HG03457 (cell line): ENCODE results near the gene SEC16A.

Source experiments
- ATAC-seq: cut with Tn5 transposase; IDR thresholded peaks from one replicate; pipeline ENCODE4 v1.9.1; 2021; ENCODE audit warnings: moderate number of reproducible peaks; ENCODE audit not compliant: unreplicated experiment

SEC16A gene

DNA sequence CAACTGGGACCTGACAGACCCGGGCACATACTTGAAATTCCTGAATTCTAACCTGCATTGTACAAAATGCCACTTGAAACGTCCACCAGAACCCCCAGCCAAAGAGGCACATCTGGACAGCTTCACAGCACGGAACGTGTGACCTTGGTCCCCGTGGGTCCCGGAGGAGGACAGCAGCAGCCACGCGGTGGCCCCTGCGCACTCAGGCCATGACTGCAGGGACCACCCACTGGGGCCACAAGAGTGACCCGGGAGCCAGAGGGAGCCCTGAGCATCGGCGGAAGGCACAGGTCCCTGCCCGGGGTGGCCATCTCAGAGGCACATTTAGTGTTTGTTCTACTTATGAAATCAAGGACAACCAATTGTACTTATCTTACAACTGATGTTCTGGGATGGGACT, 80.8 kb downstream of the SEC16A start:
- ATAC-seq, result no peak

DNA sequence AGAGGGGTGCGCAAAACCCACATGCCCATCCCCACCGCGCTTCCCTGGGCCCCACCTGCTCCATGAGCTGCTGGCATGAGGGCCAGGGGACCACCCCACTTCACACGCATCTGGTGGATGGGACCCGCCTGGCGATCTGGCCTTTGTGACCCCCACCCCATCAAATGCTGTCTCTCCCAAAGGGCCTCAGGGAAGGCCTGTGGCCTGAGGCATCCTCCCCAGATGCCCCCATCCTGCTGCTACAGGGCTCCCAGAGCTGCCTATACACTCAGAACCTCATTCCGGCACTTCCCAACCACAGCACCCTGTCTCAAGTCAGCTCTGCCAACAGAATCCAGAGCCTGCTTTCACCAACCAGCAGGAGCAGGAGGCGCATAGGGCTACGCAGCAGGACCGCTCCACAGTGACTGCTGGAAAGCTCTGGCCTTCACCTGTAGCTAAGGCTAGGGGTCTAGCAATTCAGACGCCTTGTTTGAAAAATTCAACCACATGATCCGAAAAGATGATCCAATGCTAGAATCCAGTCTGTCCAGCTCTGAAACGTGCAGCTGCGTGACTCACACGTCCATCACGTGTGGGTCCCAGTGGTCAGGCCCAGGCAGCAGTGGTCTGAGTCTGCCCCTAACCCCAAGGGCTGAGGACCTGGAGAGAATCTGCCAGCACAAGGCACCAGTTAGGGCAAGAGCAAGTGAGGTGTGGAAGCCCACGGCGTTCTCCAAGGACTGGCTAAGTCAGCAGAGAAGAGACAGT, 81.5 kb downstream of the SEC16A start:
- no peak for ATAC-seq

DNA sequence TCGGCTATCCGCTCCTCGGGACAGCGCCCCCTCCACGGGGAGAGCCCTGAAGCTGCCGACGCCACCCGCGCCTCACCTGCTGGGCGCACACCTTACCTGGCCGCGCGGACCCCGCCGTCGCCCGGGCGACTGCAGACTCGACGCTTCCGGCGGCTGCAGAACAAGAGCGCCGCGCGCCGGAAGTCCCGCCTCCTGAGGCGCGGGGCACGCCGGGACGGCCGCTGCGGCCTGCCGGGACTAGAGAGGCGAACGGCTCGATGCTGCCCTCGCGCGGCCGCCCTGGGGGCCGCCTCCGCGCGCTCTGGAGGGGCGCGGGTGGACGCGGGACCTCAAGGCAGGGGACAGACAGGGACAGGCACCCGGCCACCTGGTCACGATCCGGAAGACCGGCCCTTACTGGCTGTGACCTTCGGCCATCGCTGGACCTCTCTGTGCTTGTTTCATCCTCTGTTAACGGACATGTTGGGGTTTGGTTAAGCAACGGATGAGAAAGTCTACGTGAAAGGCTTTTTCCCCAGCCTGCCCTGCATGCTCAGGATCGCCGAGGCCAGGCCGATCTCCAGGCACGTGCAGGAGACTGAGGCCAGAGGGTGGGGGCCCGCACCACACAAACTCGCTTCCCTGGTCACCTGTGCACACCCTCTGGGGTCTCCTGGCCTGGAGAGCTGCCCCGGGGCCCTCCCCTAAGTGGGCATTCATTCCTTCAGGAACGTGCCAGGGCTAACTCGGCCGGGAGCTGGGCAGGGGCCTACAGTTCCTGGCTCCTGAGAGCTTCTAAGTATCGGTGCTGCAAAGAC, 82.6 kb downstream of the SEC16A start, which contains the start of gene SNAPC4:
TSS of gene SNAPC4 (minus strand) at position 133 of the 797 bp plus-strand sequence. CDS start 1,742 bp downstream, outside the sequence.
- peak; percentile 41 for ATAC-seq

- ATAC-seq, result no peak
Measured at GRCh38 chr9:136399176-136400037, 83.4 kb downstream of the SEC16A start.

DNA sequence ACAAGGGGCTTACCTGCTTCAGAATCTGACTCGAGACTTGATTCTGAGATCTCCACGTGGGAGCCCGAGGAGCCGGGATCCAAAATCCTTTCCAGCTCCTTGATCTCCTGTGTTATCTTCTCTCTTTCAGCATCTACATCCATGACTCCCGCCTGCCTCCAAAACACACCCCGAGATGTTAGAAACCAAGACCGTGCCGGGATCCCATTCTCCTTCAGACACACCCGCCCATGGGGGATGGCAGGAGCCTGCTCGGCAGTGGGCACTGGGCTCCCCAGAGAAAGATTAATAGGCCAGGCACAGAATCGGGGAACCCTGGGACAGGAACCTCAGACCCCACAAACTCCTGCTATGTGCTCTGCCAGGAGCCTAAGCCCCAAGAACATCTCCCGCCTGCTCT, 84.6 kb downstream of the SEC16A start:
- ATAC-seq, result no peak

GRCh38 chr9:136397643-136398042, 85.2 kb downstream of the SEC16A start:
- no peak for ATAC-seq

GRCh38 chr9:136396219-136396515, 86.7 kb downstream of the SEC16A start:
- ATAC-seq, result no peak

- no peak for ATAC-seq
Measured at GRCh38 chr9:136395345-136396218, 87.3 kb downstream of the SEC16A start.

DNA sequence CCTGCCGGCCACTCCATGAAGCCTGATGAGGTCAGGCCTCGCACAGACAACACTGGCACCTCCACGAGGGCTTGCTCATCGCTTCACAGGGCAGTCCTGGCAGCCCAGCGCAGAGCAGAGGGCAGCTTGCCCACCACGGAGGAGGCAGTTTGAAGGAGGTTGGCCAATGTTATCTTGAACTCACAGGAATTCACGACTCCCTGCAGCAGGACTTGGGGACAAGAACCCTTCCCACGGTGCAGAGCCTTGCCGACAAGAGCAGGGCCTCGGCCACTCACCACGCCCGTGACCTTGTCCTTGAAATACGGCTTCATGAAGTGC, 87.9 kb downstream of the SEC16A start:
- ATAC-seq, result no peak

- ATAC-seq, result no peak
Measured at GRCh38 chr9:136394312-136395019, 88.4 kb downstream of the SEC16A start.

DNA sequence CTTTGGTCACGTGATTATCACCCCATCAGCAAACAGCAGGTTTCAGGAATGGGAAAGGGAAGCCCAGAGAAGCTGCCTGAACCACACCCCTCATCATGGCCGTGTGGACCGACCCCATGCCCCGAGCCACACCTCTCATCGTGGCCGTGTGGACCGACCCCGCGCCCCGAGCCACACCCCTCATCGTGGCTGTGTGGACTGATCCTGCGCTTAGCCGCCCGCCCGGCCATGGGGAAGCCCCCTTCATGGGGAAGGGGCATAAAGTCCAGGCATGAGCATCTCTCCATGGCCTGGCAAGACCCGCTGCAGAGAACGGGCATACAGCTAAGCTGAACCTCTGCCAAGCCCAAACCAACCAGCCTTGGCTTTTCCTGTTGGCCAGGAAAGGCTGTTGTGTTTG, 89.3 kb downstream of the SEC16A start:
- ATAC-seq, result no peak

- no peak for ATAC-seq
Measured at GRCh38 chr9:136392538-136393449, 90.0 kb downstream of the SEC16A start.

- no peak for ATAC-seq
Measured at GRCh38 chr9:136391737-136392537, 90.9 kb downstream of the SEC16A start.
